HG03103 (cell line): ENCODE measurements around the gene FAM153A.
"Not testable (repeated sequence)": the region's sequence is repeated elsewhere in the genome, so short reads cannot be mapped to it uniquely, and the experiment has no call there.

ENCODE experiments used
- ATAC-seq: cut with Tn5 transposase; IDR thresholded peaks from one replicate; pipeline ENCODE4 v1.9.1; 2021; ENCODE audit warnings: low read depth; ENCODE audit not compliant: unreplicated experiment

FAM153A gene

GRCh38 chr5:177760954-177761353 is 21.7 kb downstream of the FAM153A start:
- not testable (repeated sequence) for ATAC-seq

- not testable (repeated sequence) for ATAC-seq
These were observed 35.3 kb downstream of the FAM153A start for GRCh38 chr5:177747354-177747753.

- not testable (repeated sequence) for ATAC-seq
These were observed 57.8 kb downstream of the FAM153A start for GRCh38 chr5:177724858-177725257.

GRCh38 chr5:177723831-177724485 is 58.7 kb downstream of the FAM153A start:
- ATAC-seq = not testable (repeated sequence)

GRCh38 chr5:177722829-177723228 is 59.9 kb downstream of the FAM153A start:
- not testable (repeated sequence) for ATAC-seq

- not testable (repeated sequence) for ATAC-seq
These were observed 62.7 kb downstream of the FAM153A start for GRCh38 chr5:177719989-177720388.

- ATAC-seq = not testable (repeated sequence)
These were observed 67.3 kb downstream of the FAM153A start for GRCh38 chr5:177715423-177715822.

- ATAC-seq = not testable (repeated sequence)
These were observed 86.6 kb downstream of the FAM153A start for GRCh38 chr5:177696100-177696499.

GRCh38 chr5:177695356-177695930 is 87.3 kb downstream of the FAM153A start:
- not testable (repeated sequence) for ATAC-seq

GRCh38 chr5:177694518-177694835 is 88.2 kb downstream of the FAM153A start:
- not testable (repeated sequence) for ATAC-seq

- not testable (repeated sequence) for ATAC-seq
These were observed 88.8 kb downstream of the FAM153A start for GRCh38 chr5:177693671-177694517.

GRCh38 chr5:177692969-177693368 is 89.7 kb downstream of the FAM153A start:
- not testable (repeated sequence) for ATAC-seq

- ATAC-seq = not testable (repeated sequence)
These were observed 90.2 kb downstream of the FAM153A start for GRCh38 chr5:177692507-177692906.

- not testable (repeated sequence) for ATAC-seq
These were observed 93.6 kb downstream of the FAM153A start for GRCh38 chr5:177689011-177689610.

GRCh38 chr5:177688091-177688490 is 94.6 kb downstream of the FAM153A start:
- not testable (repeated sequence) for ATAC-seq

- ATAC-seq = not testable (repeated sequence)
These were observed 100.8 kb downstream of the FAM153A start for GRCh38 chr5:177681920-177682319.
